GM04503 (cell line): ENCODE measurements around the gene WBP4.
A peak's percentile ranks its signal among the peaks of the same experiment; 100 is the strongest.
"Not testable (repeated sequence)": the region's sequence is repeated elsewhere in the genome, so short reads cannot be mapped to it uniquely, and the experiment has no call there.

Experiments
- DNase-seq: peaks from one replicate; pipeline ENCODE4 v3.0.0-alpha.2; 2012; ENCODE audit warnings: low read depth

The WBP4 gene

GRCh38 chr13:41085961-41086585, 24.8 kb downstream of the WBP4 start:
- DNase-seq: no peak

GRCh38 chr13:41095681-41096080, 34.4 kb downstream of the WBP4 start:
- DNase-seq: not testable (repeated sequence)

- DNase-seq: no peak
These were observed 37.5 kb downstream of the WBP4 start for GRCh38 chr13:41098761-41099160.

- DNase-seq: no peak
These were observed 38.7 kb downstream of the WBP4 start for GRCh38 chr13:41099986-41100385.

GRCh38 chr13:41107104-41107571, 45.8 kb downstream of the WBP4 start:
- no peak for DNase-seq

GRCh38 chr13:41107584-41108014, 46.3 kb downstream of the WBP4 start:
- no peak for DNase-seq

GRCh38 chr13:41111454-41111853, 50.1 kb downstream of the WBP4 start:
- DNase-seq: no peak

GRCh38 chr13:41117869-41118268, 56.6 kb downstream of the WBP4 start:
- no peak for DNase-seq

GRCh38 chr13:41122838-41123237, 61.5 kb downstream of the WBP4 start:
- no peak for DNase-seq

- no peak for DNase-seq
These were observed 66.4 kb downstream of the WBP4 start for GRCh38 chr13:41127701-41128100.

GRCh38 chr13:41130356-41130755, 69.0 kb downstream of the WBP4 start:
- no peak for DNase-seq

- DNase-seq: not testable (repeated sequence)
These were observed 69.9 kb downstream of the WBP4 start for GRCh38 chr13:41131189-41131588.

- DNase-seq: not testable (repeated sequence)
These were observed 70.6 kb downstream of the WBP4 start for GRCh38 chr13:41131660-41132511.

GRCh38 chr13:41132512-41133152, 71.3 kb downstream of the WBP4 start, which contains the start of gene KBTBD6:
Gene KBTBD6, minus strand, starts transcription at chr13:41132802. Its CDS starts 291 bp downstream, at chr13:41132511.
- peak; percentile 95 for DNase-seq
